GM19452 (cell line): ENCODE data around the gene TRAF4.
"Not testable (repeated sequence)": the region's sequence is repeated elsewhere in the genome, so short reads cannot be mapped to it uniquely, and the experiment has no call there.

Experiments used
- ATAC-seq: cut with Tn5 transposase; IDR thresholded peaks from one replicate; pipeline ENCODE4 v1.9.1; 2021; ENCODE audit not compliant: unreplicated experiment

TRAF4 gene

GRCh38 chr17:28714281-28714680 is 29.5 kb upstream of the TRAF4 start:
- no peak for ATAC-seq

- ATAC-seq: no peak
Measured at GRCh38 chr17:28715217-28715616, 28.6 kb upstream of the TRAF4 start.

- ATAC-seq: no peak
Measured at GRCh38 chr17:28716740-28717577, 26.9 kb upstream of the TRAF4 start.

- ATAC-seq: no peak
Measured at GRCh38 chr17:28717578-28718332, 26.1 kb upstream of the TRAF4 start, which contains the start of gene RAB34. Gene RAB34, minus strand, starts transcription at chr17:28717868. Its CDS starts 602 bp downstream, at chr17:28717266.

- ATAC-seq: no peak
Measured at GRCh38 chr17:28718333-28719020, 25.3 kb upstream of the TRAF4 start.

- peak; percentile 6 for ATAC-seq
Measured at GRCh38 chr17:28719021-28719433, 24.8 kb upstream of the TRAF4 start.

- no peak for ATAC-seq
Measured at GRCh38 chr17:28720247-28720996, 23.4 kb upstream of the TRAF4 start.

GRCh38 chr17:28720997-28721329 is 22.8 kb upstream of the TRAF4 start:
- ATAC-seq: not testable (repeated sequence)

- ATAC-seq: no peak
Measured at GRCh38 chr17:28722417-28723158, 21.2 kb upstream of the TRAF4 start.

- ATAC-seq: no peak
Measured at GRCh38 chr17:28723159-28723835, 20.5 kb upstream of the TRAF4 start.

GRCh38 chr17:28723836-28724499 is 19.8 kb upstream of the TRAF4 start:
- not testable (repeated sequence) for ATAC-seq

- no peak for ATAC-seq
Measured at GRCh38 chr17:28724500-28725165, 19.2 kb upstream of the TRAF4 start.

- ATAC-seq: no peak
Measured at GRCh38 chr17:28725166-28725659, 18.6 kb upstream of the TRAF4 start.

GRCh38 chr17:28725660-28726225 is 18.1 kb upstream of the TRAF4 start:
- ATAC-seq: no peak

- ATAC-seq: no peak
Measured at GRCh38 chr17:28726226-28726626, 17.6 kb upstream of the TRAF4 start, which contains the start of gene TLCD1. Gene TLCD1, minus strand, starts transcription at chr17:28726233. Its CDS starts 136 bp downstream, at chr17:28726097.

GRCh38 chr17:28726627-28727491 is 17.0 kb upstream of the TRAF4 start:
- ATAC-seq: peak; percentile 32
